Spleen (tissue), 7 donors: ENCODE results near the gene DDI2.

Source experiments
- POLR2A ChIP-seq, 3 donors: fragments of 450-650 bp; IDR thresholded peaks; one replicate each; pipeline ENCODE4 v1.5.1; 2017; ENCODE audit warnings: antibody characterized with exemption in 3 of 3, mild to moderate bottlenecking in 1 of 3
- POLR2AphosphoS5 ChIP-seq, 3 donors: sonication (generic); formaldehyde crosslinking; IDR thresholded peaks; one replicate each; pipeline ENCODE4 v1.5.1; 2017; ENCODE audit warnings: antibody characterized with exemption in 3 of 3
- TF ChIP-seq, protein P1 (sequence below), 11 experiments: fragments of 200-600 bp in 7 of 11; fragments of 450-650 bp in 4 of 11; sonication (generic) in 4 of 11; IDR thresholded peaks in 8 of 11; conservative IDR thresholded peaks in 3 of 11; 1 replicate in 7 of 11; 2 replicates in 4 of 11; pipeline versions ENCODE4 v1.4.0 to v1.8.0; 2016 to 2021; ENCODE audit warnings: antibody characterized with exemption in 11 of 11, inconsistent platforms in 4 of 11, mild to moderate bottlenecking in 1 of 11
- donor health status: DM: no; HTN: no; CAD: no; lungs with moderate emphysema.
- donor health status: DM: no; HTN: no; CAD: no.
- donor health status: DM: no; HTN: no; CAD: no.

GRCh38 chr1:15662477-15662876 is 45.2 kb downstream of the DDI2 start:
- TF ChIP-seq, protein P1, sequence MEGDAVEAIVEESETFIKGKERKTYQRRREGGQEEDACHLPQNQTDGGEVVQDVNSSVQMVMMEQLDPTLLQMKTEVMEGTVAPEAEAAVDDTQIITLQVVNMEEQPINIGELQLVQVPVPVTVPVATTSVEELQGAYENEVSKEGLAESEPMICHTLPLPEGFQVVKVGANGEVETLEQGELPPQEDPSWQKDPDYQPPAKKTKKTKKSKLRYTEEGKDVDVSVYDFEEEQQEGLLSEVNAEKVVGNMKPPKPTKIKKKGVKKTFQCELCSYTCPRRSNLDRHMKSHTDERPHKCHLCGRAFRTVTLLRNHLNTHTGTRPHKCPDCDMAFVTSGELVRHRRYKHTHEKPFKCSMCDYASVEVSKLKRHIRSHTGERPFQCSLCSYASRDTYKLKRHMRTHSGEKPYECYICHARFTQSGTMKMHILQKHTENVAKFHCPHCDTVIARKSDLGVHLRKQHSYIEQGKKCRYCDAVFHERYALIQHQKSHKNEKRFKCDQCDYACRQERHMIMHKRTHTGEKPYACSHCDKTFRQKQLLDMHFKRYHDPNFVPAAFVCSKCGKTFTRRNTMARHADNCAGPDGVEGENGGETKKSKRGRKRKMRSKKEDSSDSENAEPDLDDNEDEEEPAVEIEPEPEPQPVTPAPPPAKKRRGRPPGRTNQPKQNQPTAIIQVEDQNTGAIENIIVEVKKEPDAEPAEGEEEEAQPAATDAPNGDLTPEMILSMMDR (IDR thresholded peaks at IDR 0.05 in 8 of 11, conservative IDR thresholded peaks at IDR 0.05 in 3 of 11): no peak
- no peak for TF ChIP-seq POLR2A (IDR thresholded peaks at IDR 0.05)
- no peak for TF ChIP-seq POLR2AphosphoS5 (IDR thresholded peaks at IDR 0.05)
